ENCODE measurements around the gene TPD52L1. TPM values are rescaled to one million over a fixed set of nuclear protein-coding genes. Genes with fewer than 3 reads are reported as not detected.

Gene TPD52L1
- total and polyA plus RNA-seq, 2 donors (not counting 3 experiments of a cell fraction or from before 2014, with no cell fraction given), result 0.29 to 0.37 TPM

- no TSS peak for BruUV-seq (replicated peaks)
- intact Hi-C loops (cut with micrococcal nuclease) (no loop called here), dilution Hi-C loops (cut with MboI; ENCODE audit: extremely low pct_ligation_motif_present, low sequenced_read_pairs) (no loop called here)
- Histone ChIP-seq H3K9me3 (replicated peaks; ENCODE audit: control insufficient read depth, insufficient read depth, low read length) (no peaks in the 10 kb centered on the region), H3K36me3 (ENCODE audit: control insufficient read depth in 2 of 2, extremely low read depth in 1 of 2, insufficient read depth in 2 of 2, low read length in 2 of 2) (no peaks in the 10 kb centered on the region), H3K4me1 (ENCODE audit: control insufficient read depth, extremely low read depth, insufficient read depth, low read length) (no peaks in the 10 kb centered on the region), H3K4me3 (replicated peaks in 1 of 3; ENCODE audit: insufficient read depth in 1 of 3, low read depth in 1 of 3, low read length in 3 of 3) (no peak overlapping the region), H3K4me2 (ENCODE audit: insufficient read depth, low read length) (no peak overlapping the region), H3K27ac (ENCODE audit: insufficient read depth, low read depth, low read length) (no peak overlapping the region), H4K20me1 (replicated peaks; ENCODE audit: control insufficient read depth, extremely low read depth, insufficient read depth, low read length) (no peaks in the 10 kb centered on the region), H3K9ac (replicated peaks; ENCODE audit: extremely low read depth, insufficient read depth, low read length) (no peak overlapping the region), H2AFZ (ENCODE audit: low read depth, low read length) (no peak overlapping the region), H3K79me2 (ENCODE audit: control insufficient read depth, insufficient read depth, low read length) (no peaks in the 10 kb centered on the region), H3K9me1 (replicated peaks; ENCODE audit: control insufficient read depth, extremely low read depth, insufficient read depth, low read length) (no peaks in the 10 kb centered on the region), H3K27me3 (ENCODE audit: control insufficient read depth in 2 of 2, insufficient read depth in 2 of 2, low read length in 2 of 2) (no peaks in the 10 kb centered on the region)
- TF ChIP-seq JUN (IDR thresholded peaks at IDR 0.05; ENCODE audit: borderline replicate concordance, insufficient read depth, insufficient read length, low read depth) (no peak), MAX (IDR thresholded peaks at IDR 0.05; ENCODE audit: insufficient read depth, insufficient read length) (no peak), GATA2 (IDR thresholded peaks at IDR 0.05; ENCODE audit: insufficient read depth, insufficient read length, low read depth, low read length) (no peak), FOS (IDR thresholded peaks at IDR 0.05; ENCODE audit: borderline replicate concordance, insufficient read depth, low read length) (no peak), POLR2AphosphoS5 (IDR thresholded peaks at IDR 0.05; ENCODE audit: insufficient read depth, low read depth, low read length) (no peak), MYC (IDR thresholded peaks at IDR 0.05; ENCODE audit: low read depth, low read length) (no peak), POLR2A (IDR thresholded peaks at IDR 0.05; ENCODE audit: low read depth, low read length) (no peak)
- CTCF ChIA-PET, result no interaction called here
- FAIRE-seq (no peak), DNase-seq (ENCODE audit: low read depth, low spot score) (no peak)
- POLR2A ChIA-PET, result no interaction called here
These were observed 100.7 kb downstream of the TPD52L1 start for GRCh38 chr6:125254321-125254720.

- FAIRE-seq, result no peak
- ChIA-PET CTCF (no interaction called here), POLR2A (no interaction called here)
- no peak overlapping the region for H2AFZ ChIP-seq (ENCODE audit: low read depth, low read length)
- no peak for TF ChIP-seq MYC (IDR thresholded peaks at IDR 0.05; ENCODE audit: low read depth, low read length)
- no peak for TF ChIP-seq GATA2 (IDR thresholded peaks at IDR 0.05; ENCODE audit: insufficient read depth, insufficient read length, low read depth, low read length)
- TF ChIP-seq POLR2AphosphoS5 (IDR thresholded peaks at IDR 0.05; ENCODE audit: insufficient read depth, low read depth, low read length), result no peak
- TF ChIP-seq EZH2 (IDR thresholded peaks at IDR 0.05; ENCODE audit: borderline replicate concordance, low read depth, low read length, severe bottlenecking), result no peak
- no peak for TF ChIP-seq MAX (IDR thresholded peaks at IDR 0.05; ENCODE audit: insufficient read depth, insufficient read length)
- no peak for TF ChIP-seq POLR2A (IDR thresholded peaks at IDR 0.05; ENCODE audit: low read depth, low read length)
- TF ChIP-seq JUN (IDR thresholded peaks at IDR 0.05; ENCODE audit: borderline replicate concordance, insufficient read depth, insufficient read length, low read depth), result no peak
- TF ChIP-seq CTCF (IDR thresholded peaks at IDR 0.05; ENCODE audit: extremely low read depth in 1 of 2, insufficient read depth in 1 of 2, low read depth in 1 of 2, low read length in 2 of 2), result no peak
- no peak for TF ChIP-seq FOS (IDR thresholded peaks at IDR 0.05; ENCODE audit: borderline replicate concordance, insufficient read depth, low read length)
- no peak overlapping the region for H3K4me2 ChIP-seq (ENCODE audit: insufficient read depth, low read length)
- no peaks in the 10 kb centered on the region for H3K9me3 ChIP-seq (replicated peaks; ENCODE audit: control insufficient read depth, insufficient read depth, low read length)
- no peaks in the 10 kb centered on the region for H3K36me3 ChIP-seq (ENCODE audit: control insufficient read depth in 2 of 2, extremely low read depth in 1 of 2, insufficient read depth in 2 of 2, low read length in 2 of 2)
- no peak overlapping the region for H3K9ac ChIP-seq (replicated peaks; ENCODE audit: extremely low read depth, insufficient read depth, low read length)
- H3K79me2 ChIP-seq (ENCODE audit: control insufficient read depth, insufficient read depth, low read length), result no peaks in the 10 kb centered on the region
- intact Hi-C loops (cut with micrococcal nuclease) (no loop called here), dilution Hi-C loops (cut with MboI; ENCODE audit: extremely low pct_ligation_motif_present, low sequenced_read_pairs) (no loop called here)
- H3K27ac ChIP-seq (ENCODE audit: insufficient read depth, low read depth, low read length), result no peak overlapping the region
- no peaks in the 10 kb centered on the region for H3K27me3 ChIP-seq (ENCODE audit: control insufficient read depth in 2 of 2, insufficient read depth in 2 of 2, low read length in 2 of 2)
- no peak overlapping the region for H3K4me3 ChIP-seq (replicated peaks in 1 of 3; ENCODE audit: insufficient read depth in 1 of 3, low read depth in 1 of 3, low read length in 3 of 3)
- BruUV-seq (replicated peaks), result no TSS peak
- no peak for DNase-seq (ENCODE audit: low read depth, low spot score)
- no peaks in the 10 kb centered on the region for H3K4me1 ChIP-seq (ENCODE audit: control insufficient read depth, extremely low read depth, insufficient read depth, low read length)
- no peaks in the 10 kb centered on the region for H3K9me1 ChIP-seq (replicated peaks; ENCODE audit: control insufficient read depth, extremely low read depth, insufficient read depth, low read length)
- no peaks in the 10 kb centered on the region for H4K20me1 ChIP-seq (replicated peaks; ENCODE audit: control insufficient read depth, extremely low read depth, insufficient read depth, low read length)
These were observed 101.6 kb downstream of the TPD52L1 start for GRCh38 chr6:125255201-125255600.

All from endothelial cell of umbilical vein (primary cell).